Smooth muscle cell (in vitro differentiated cells): ENCODE results near the gene CYP4F2. TPM values are rescaled to one million over a fixed set of nuclear protein-coding genes. Genes with fewer than 3 reads are reported as not detected.
"Not testable (repeated sequence)": the region's sequence is repeated elsewhere in the genome, so short reads cannot be mapped to it uniquely, and the experiment has no call there.

ENCODE experiments used
- DNase-seq: peaks from one replicate; lab custom pipeline; 2025; ENCODE audit not compliant: unreplicated experiment; lab: John Stamatoyannopoulos, UW
- H2AFZ ChIP-seq: fragments of 200-600 bp; sonication (generic); 2 replicates; pipeline ENCODE4 v1.6.0; 2016; ENCODE audit warnings: antibody characterized with exemption, low read depth, mild to moderate bottlenecking
- H3F3A ChIP-seq: fragments of 200-600 bp; sonication (generic); 2 replicates; pipeline ENCODE4 v1.6.0; 2017; ENCODE audit warnings: antibody characterized with exemption, low read depth
- H3K27ac ChIP-seq: fragments of 200-600 bp; sonication (generic); 2 replicates; pipeline ENCODE4 v1.5.1; 2016; ENCODE audit warnings: low read depth, mild to moderate bottlenecking
- H3K27me3 ChIP-seq: fragments of 200-600 bp; sonication (generic); 2 replicates; pipeline ENCODE4 v1.6.1; 2016; ENCODE audit warnings: low read depth, mild to moderate bottlenecking
- H3K36me3 ChIP-seq: fragments of 200-600 bp; sonication (generic); 2 replicates; pipeline ENCODE4 v1.5.1; 2016; ENCODE audit warnings: low read depth
- H3K4me1 ChIP-seq: fragments of 200-600 bp; sonication (generic); 2 replicates; pipeline ENCODE4 v1.5.1; 2016; ENCODE audit warnings: low read depth
- H3K4me2 ChIP-seq: fragments of 200-600 bp; sonication (generic); 2 replicates; pipeline ENCODE4 v1.6.0; 2016; ENCODE audit warnings: mild to moderate bottlenecking
- H3K4me3 ChIP-seq: fragments of 200-600 bp; sonication (generic); 2 replicates; pipeline ENCODE4 v1.5.1; 2016; ENCODE audit warnings: mild to moderate bottlenecking
- H3K79me2 ChIP-seq: fragments of 200-600 bp; sonication (generic); 2 replicates; pipeline ENCODE4 v1.6.0; 2016; ENCODE audit warnings: low read depth, mild to moderate bottlenecking
- H3K9ac ChIP-seq: fragments of 200-600 bp; sonication (generic); 2 replicates; pipeline ENCODE4 v1.6.0; 2016; ENCODE audit warnings: low read depth
- H3K9me3 ChIP-seq: fragments of 200-600 bp; sonication (generic); replicated peaks from 2 replicates; pipeline ENCODE4 v1.5.1; 2016; ENCODE audit warnings: low read depth
- H4K20me1 ChIP-seq: fragments of 200-600 bp; sonication (generic); 2 replicates; pipeline ENCODE4 v1.6.0; 2016; ENCODE audit warnings: low read depth
- WGBS: methylation state at CpG from one replicate; pipeline ENCODE4 v1.1.7; 2016; ENCODE audit warnings: low lambda C conversion rate; 5-methylcytosine and 5-hydroxymethylcytosine counted together
- polyA plus RNA-seq: library from polyadenylated mRNA; unstranded; fragments of >200 nt; fragmentation: Nextera tagmentation; extraction: Ambion mirVana; gene quantifications from 2 replicates; pipeline ENCODE4 v1.2.1, GENCODE V29; 2016
- total RNA-seq: library from RNA; depleted of rRNA; stranded (reverse); fragments of >200 nt; gene quantifications from 2 replicates; pipeline ENCODE4 v1.2.3, GENCODE V29; 2014
- TF ChIP-seq, protein P1 (sequence below): fragments of 200-600 bp; sonication (generic); IDR thresholded peaks from 2 replicates; pipeline ENCODE4 v1.5.1; 2017; ENCODE audit warnings: borderline replicate concordance, mild to moderate bottlenecking, antibody characterized with exemption; ENCODE audit not compliant: insufficient read depth, poor library complexity, severe bottlenecking

Gene CYP4F2
- total and polyA plus RNA-seq, 2 experiments from 2014 or later = not detected

DNA sequence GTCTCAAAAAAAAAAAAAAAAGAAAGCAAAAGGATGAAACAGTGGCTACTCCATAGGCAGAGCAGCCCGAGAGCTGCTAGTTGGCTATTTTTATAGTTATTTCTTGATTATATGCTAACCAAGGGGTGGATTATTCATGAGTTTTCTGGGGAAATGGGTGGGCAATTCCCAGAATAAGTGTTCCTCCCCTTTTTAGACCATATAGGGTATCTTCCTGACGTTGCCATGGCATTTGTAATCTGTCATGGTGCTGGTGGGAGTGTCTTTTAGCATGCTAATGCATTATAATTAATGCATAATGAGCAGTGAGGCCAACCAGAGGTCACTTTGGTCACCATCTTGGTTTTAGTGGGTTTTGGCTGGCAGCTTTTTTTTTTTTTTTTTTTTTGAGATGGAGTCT is 57.0 kb downstream of the CYP4F2 start:
- Histone ChIP-seq H3K4me2 (no peak overlapping the region), H3K36me3 (no peaks in the 10 kb centered on the region), H4K20me1 (no peaks in the 10 kb centered on the region), H3K4me3 (no peak overlapping the region), H3K27ac (no peak overlapping the region), H3K27me3 (no peaks in the 10 kb centered on the region), H3K79me2 (no peaks in the 10 kb centered on the region), H3K9ac (no peak overlapping the region), H3K4me1 (no peaks in the 10 kb centered on the region), H3F3A (no peaks in the 10 kb centered on the region), H2AFZ (no peak overlapping the region), H3K9me3 (peaks cover 10% of the 10 kb centered on the region)
- 33% methylated on average over 2 of the region's 2 CpGs for WGBS
- DNase-seq = no peak
- TF ChIP-seq, protein P1, sequence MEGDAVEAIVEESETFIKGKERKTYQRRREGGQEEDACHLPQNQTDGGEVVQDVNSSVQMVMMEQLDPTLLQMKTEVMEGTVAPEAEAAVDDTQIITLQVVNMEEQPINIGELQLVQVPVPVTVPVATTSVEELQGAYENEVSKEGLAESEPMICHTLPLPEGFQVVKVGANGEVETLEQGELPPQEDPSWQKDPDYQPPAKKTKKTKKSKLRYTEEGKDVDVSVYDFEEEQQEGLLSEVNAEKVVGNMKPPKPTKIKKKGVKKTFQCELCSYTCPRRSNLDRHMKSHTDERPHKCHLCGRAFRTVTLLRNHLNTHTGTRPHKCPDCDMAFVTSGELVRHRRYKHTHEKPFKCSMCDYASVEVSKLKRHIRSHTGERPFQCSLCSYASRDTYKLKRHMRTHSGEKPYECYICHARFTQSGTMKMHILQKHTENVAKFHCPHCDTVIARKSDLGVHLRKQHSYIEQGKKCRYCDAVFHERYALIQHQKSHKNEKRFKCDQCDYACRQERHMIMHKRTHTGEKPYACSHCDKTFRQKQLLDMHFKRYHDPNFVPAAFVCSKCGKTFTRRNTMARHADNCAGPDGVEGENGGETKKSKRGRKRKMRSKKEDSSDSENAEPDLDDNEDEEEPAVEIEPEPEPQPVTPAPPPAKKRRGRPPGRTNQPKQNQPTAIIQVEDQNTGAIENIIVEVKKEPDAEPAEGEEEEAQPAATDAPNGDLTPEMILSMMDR = no peak

- not testable (repeated sequence) for H3F3A ChIP-seq, DNase-seq, H2AFZ ChIP-seq, H3K79me2 ChIP-seq, H3K9me3 ChIP-seq, H3K4me3 ChIP-seq, H3K4me1 ChIP-seq, H3K9ac ChIP-seq, H3K4me2 ChIP-seq, H4K20me1 ChIP-seq, H3K27me3 ChIP-seq, H3K27ac ChIP-seq, H3K36me3 ChIP-seq
- 27% methylated on average over 4 of the region's 4 CpGs for WGBS
Observed at GRCh38 chr19:15839888-15840287, 58.0 kb downstream of the CYP4F2 start.

DNA sequence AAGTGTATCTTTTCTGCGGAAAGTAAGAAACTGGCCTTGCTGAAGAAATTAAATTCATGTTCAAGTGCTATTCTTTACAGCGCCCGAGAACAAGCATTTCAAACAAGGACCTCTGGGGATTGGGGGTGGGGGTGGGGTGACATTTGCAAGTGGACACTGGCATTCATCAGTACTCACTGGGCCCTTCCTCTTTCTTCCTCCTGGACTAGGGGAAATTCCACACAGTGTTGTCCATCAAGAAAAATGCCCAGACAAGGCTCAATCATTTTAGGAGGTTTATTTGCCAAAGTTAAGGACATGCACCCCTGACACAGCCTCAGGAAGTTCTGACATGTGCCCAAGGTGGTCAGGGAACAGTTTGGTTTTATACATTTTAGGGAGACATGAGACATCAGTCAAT is 59.5 kb downstream of the CYP4F2 start:
- Histone ChIP-seq H3K36me3 (no peaks in the 10 kb centered on the region), H3K4me1 (no peaks in the 10 kb centered on the region), H3K27ac (no peak overlapping the region), H3F3A (no peaks in the 10 kb centered on the region), H3K79me2 (no peaks in the 10 kb centered on the region), H3K27me3 (no peaks in the 10 kb centered on the region), H3K4me3 (no peak overlapping the region), H3K9me3 (peaks cover 10% of the 10 kb centered on the region), H3K9ac (no peak overlapping the region), H2AFZ (no peak overlapping the region), H3K4me2 (no peak overlapping the region), H4K20me1 (no peaks in the 10 kb centered on the region)
- TF ChIP-seq, protein P1 = no peak
- no peak for DNase-seq
- WGBS = 89% methylated on average over 3 of the region's 3 CpGs

GRCh38 chr19:15837221-15837731 is 60.6 kb downstream of the CYP4F2 start:
- peaks cover 4% of the 10 kb centered on the region for H3K9me3 ChIP-seq
- WGBS = 78% methylated on average over 9 of the region's 9 CpGs
- H3K79me2 ChIP-seq = no peaks in the 10 kb centered on the region
- H4K20me1 ChIP-seq = no peaks in the 10 kb centered on the region
- H3F3A ChIP-seq = no peaks in the 10 kb centered on the region
- no peaks in the 10 kb centered on the region for H3K4me1 ChIP-seq
- H2AFZ ChIP-seq = no peak overlapping the region
- TF ChIP-seq, protein P1 = no peak
- no peak overlapping the region for H3K4me2 ChIP-seq
- H3K27me3 ChIP-seq = no peaks in the 10 kb centered on the region
- H3K4me3 ChIP-seq = no peak overlapping the region
- no peaks in the 10 kb centered on the region for H3K36me3 ChIP-seq
- DNase-seq = no peak
- no peak overlapping the region for H3K27ac ChIP-seq
- H3K9ac ChIP-seq = no peak overlapping the region
